Measurements from ENCODE around the gene PDS5B.

Gene PDS5B

GRCh38 chr13:32735859-32736258, 149.6 kb downstream of the PDS5B start:
- Histone ChIP-seq H3K27me3 (ENCODE audit: control insufficient read depth, insufficient read depth, low read length) (no peaks in the 10 kb centered on the region), H3K36me3 (ENCODE audit: control insufficient read depth, insufficient read depth, low read length) (no peaks in the 10 kb centered on the region), H3K9ac (ENCODE audit: low read depth, low read length) (no peak overlapping the region), H3K4me1 (ENCODE audit: control insufficient read depth, insufficient read depth, low read length) (no peaks in the 10 kb centered on the region), H3K4me3 (ENCODE audit: low read depth, low read length) (no peak overlapping the region), H3K9me3 (ENCODE audit: control insufficient read depth, insufficient read depth, low read length) (no peaks in the 10 kb centered on the region)

GRCh38 chr13:32736648-32737047, 150.4 kb downstream of the PDS5B start:
- Histone ChIP-seq H3K9ac (ENCODE audit: low read depth, low read length) (no peak overlapping the region), H3K9me3 (ENCODE audit: control insufficient read depth, insufficient read depth, low read length) (no peaks in the 10 kb centered on the region), H3K4me1 (ENCODE audit: control insufficient read depth, insufficient read depth, low read length) (no peaks in the 10 kb centered on the region), H3K4me3 (ENCODE audit: low read depth, low read length) (no peak overlapping the region), H3K27me3 (ENCODE audit: control insufficient read depth, insufficient read depth, low read length) (no peaks in the 10 kb centered on the region), H3K36me3 (ENCODE audit: control insufficient read depth, insufficient read depth, low read length) (no peaks in the 10 kb centered on the region)

- Histone ChIP-seq H3K27me3 (ENCODE audit: control insufficient read depth, insufficient read depth, low read length) (no peaks in the 10 kb centered on the region), H3K9me3 (ENCODE audit: control insufficient read depth, insufficient read depth, low read length) (no peaks in the 10 kb centered on the region), H3K9ac (ENCODE audit: low read depth, low read length) (no peak overlapping the region), H3K4me3 (ENCODE audit: low read depth, low read length) (no peak overlapping the region), H3K4me1 (ENCODE audit: control insufficient read depth, insufficient read depth, low read length) (no peaks in the 10 kb centered on the region), H3K36me3 (ENCODE audit: control insufficient read depth, insufficient read depth, low read length) (no peaks in the 10 kb centered on the region)
Observed at GRCh38 chr13:32737111-32737571, 150.9 kb downstream of the PDS5B start.

GRCh38 chr13:32737679-32738078, 151.4 kb downstream of the PDS5B start:
- no peaks in the 10 kb centered on the region for H3K9me3 ChIP-seq (ENCODE audit: control insufficient read depth, insufficient read depth, low read length)
- H3K9ac ChIP-seq (ENCODE audit: low read depth, low read length): no peak overlapping the region
- no peak overlapping the region for H3K4me3 ChIP-seq (ENCODE audit: low read depth, low read length)
- H3K4me1 ChIP-seq (ENCODE audit: control insufficient read depth, insufficient read depth, low read length): no peaks in the 10 kb centered on the region
- H3K36me3 ChIP-seq (ENCODE audit: control insufficient read depth, insufficient read depth, low read length): no peaks in the 10 kb centered on the region
- H3K27me3 ChIP-seq (ENCODE audit: control insufficient read depth, insufficient read depth, low read length): no peaks in the 10 kb centered on the region

- no peak overlapping the region for H3K4me3 ChIP-seq (ENCODE audit: low read depth, low read length)
- H3K36me3 ChIP-seq (ENCODE audit: control insufficient read depth, insufficient read depth, low read length): no peaks in the 10 kb centered on the region
Observed at GRCh38 chr13:32745509-32745908, 159.3 kb downstream of the PDS5B start.

GRCh38 chr13:32746474-32746873, 160.2 kb downstream of the PDS5B start:
- H3K36me3 ChIP-seq (ENCODE audit: control insufficient read depth, insufficient read depth, low read length): no peaks in the 10 kb centered on the region
- H3K4me1 ChIP-seq (ENCODE audit: control insufficient read depth, insufficient read depth, low read length): no peaks in the 10 kb centered on the region
- H3K4me3 ChIP-seq (ENCODE audit: low read depth, low read length): no peak overlapping the region
- no peaks in the 10 kb centered on the region for H3K27me3 ChIP-seq (ENCODE audit: control insufficient read depth, insufficient read depth, low read length)
- H3K9ac ChIP-seq (ENCODE audit: low read depth, low read length): no peak overlapping the region
- no peaks in the 10 kb centered on the region for H3K9me3 ChIP-seq (ENCODE audit: control insufficient read depth, insufficient read depth, low read length)

More at GRCh38 chr13:32745509-32745908, 159.3 kb downstream of the PDS5B start:
- Histone ChIP-seq H3K4me1 (ENCODE audit: control insufficient read depth, insufficient read depth, low read length) (no peaks in the 10 kb centered on the region), H3K9me3 (ENCODE audit: control insufficient read depth, insufficient read depth, low read length) (no peaks in the 10 kb centered on the region), H3K27me3 (ENCODE audit: control insufficient read depth, insufficient read depth, low read length) (no peaks in the 10 kb centered on the region), H3K9ac (ENCODE audit: low read depth, low read length) (no peak overlapping the region)

GRCh38 chr13:32748305-32748704, 162.1 kb downstream of the PDS5B start:
- H3K4me3 ChIP-seq (ENCODE audit: low read depth, low read length): no peak overlapping the region
- no peak overlapping the region for H3K9ac ChIP-seq (ENCODE audit: low read depth, low read length)
- H3K27me3 ChIP-seq (ENCODE audit: control insufficient read depth, insufficient read depth, low read length): no peaks in the 10 kb centered on the region
- H3K4me1 ChIP-seq (ENCODE audit: control insufficient read depth, insufficient read depth, low read length): no peaks in the 10 kb centered on the region
- no peaks in the 10 kb centered on the region for H3K9me3 ChIP-seq (ENCODE audit: control insufficient read depth, insufficient read depth, low read length)
- no peaks in the 10 kb centered on the region for H3K36me3 ChIP-seq (ENCODE audit: control insufficient read depth, insufficient read depth, low read length)

DNA sequence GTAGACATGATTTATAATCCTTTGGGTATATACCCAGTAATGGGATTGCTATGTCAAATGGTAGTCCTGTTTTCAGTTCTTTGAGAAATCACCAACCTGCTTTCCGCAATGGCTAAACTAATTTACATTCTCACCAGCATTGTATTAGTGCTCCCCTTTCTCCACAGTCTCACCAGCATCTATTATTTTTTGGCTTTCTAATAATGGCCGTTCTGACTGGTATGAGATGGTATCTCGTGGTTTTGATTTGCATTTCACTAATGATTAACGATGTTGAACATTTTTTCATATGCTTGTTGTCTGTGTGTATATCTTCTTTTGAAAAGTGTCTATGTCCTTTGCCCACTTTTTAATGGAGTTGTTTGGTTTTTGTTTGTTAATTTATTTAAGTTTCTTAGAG, 165.1 kb downstream of the PDS5B start:
- H3K9me3 ChIP-seq (ENCODE audit: control insufficient read depth, insufficient read depth, low read length): no peaks in the 10 kb centered on the region
- H3K27me3 ChIP-seq (ENCODE audit: control insufficient read depth, insufficient read depth, low read length): no peaks in the 10 kb centered on the region
- H3K9ac ChIP-seq (ENCODE audit: low read depth, low read length): no peak overlapping the region
- H3K4me1 ChIP-seq (ENCODE audit: control insufficient read depth, insufficient read depth, low read length): no peaks in the 10 kb centered on the region
- no peaks in the 10 kb centered on the region for H3K36me3 ChIP-seq (ENCODE audit: control insufficient read depth, insufficient read depth, low read length)
- H3K4me3 ChIP-seq (ENCODE audit: low read depth, low read length): no peak overlapping the region

DNA sequence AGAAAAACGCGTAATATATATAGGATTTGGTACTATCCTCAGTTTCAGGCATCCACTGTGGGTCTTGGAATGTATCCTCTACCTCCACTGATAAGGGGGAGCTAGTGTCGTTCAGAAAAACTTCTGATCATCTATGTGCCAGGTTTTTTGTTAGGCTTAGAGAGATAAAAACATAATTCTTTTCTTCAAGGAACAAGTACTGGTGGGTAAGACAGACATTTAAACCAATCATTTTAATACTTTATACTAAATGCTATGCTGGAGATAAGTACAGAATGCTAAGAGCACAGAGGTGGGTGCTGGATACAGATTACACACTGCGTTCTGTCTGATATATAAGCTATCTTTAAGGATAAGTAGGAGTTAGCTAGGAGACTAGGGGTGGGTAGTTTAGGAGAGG, 166.1 kb downstream of the PDS5B start:
- no peaks in the 10 kb centered on the region for H3K36me3 ChIP-seq (ENCODE audit: control insufficient read depth, insufficient read depth, low read length)
- no peak overlapping the region for H3K9ac ChIP-seq (ENCODE audit: low read depth, low read length)
- H3K4me1 ChIP-seq (ENCODE audit: control insufficient read depth, insufficient read depth, low read length): no peaks in the 10 kb centered on the region
- no peak overlapping the region for H3K4me3 ChIP-seq (ENCODE audit: low read depth, low read length)
- no peaks in the 10 kb centered on the region for H3K9me3 ChIP-seq (ENCODE audit: control insufficient read depth, insufficient read depth, low read length)
- H3K27me3 ChIP-seq (ENCODE audit: control insufficient read depth, insufficient read depth, low read length): no peaks in the 10 kb centered on the region

- no peaks in the 10 kb centered on the region for H3K9me3 ChIP-seq (ENCODE audit: control insufficient read depth, insufficient read depth, low read length)
- no peaks in the 10 kb centered on the region for H3K27me3 ChIP-seq (ENCODE audit: control insufficient read depth, insufficient read depth, low read length)
- no peaks in the 10 kb centered on the region for H3K4me1 ChIP-seq (ENCODE audit: control insufficient read depth, insufficient read depth, low read length)
- H3K4me3 ChIP-seq (ENCODE audit: low read depth, low read length): no peak overlapping the region
- H3K9ac ChIP-seq (ENCODE audit: low read depth, low read length): no peak overlapping the region
- H3K36me3 ChIP-seq (ENCODE audit: control insufficient read depth, insufficient read depth, low read length): no peaks in the 10 kb centered on the region
Observed at GRCh38 chr13:32752997-32753606, 166.8 kb downstream of the PDS5B start.

GRCh38 chr13:32754179-32754578, 167.9 kb downstream of the PDS5B start:
- Histone ChIP-seq H3K9ac (ENCODE audit: low read depth, low read length) (no peak overlapping the region), H3K4me1 (ENCODE audit: control insufficient read depth, insufficient read depth, low read length) (no peaks in the 10 kb centered on the region), H3K4me3 (ENCODE audit: low read depth, low read length) (no peak overlapping the region), H3K36me3 (ENCODE audit: control insufficient read depth, insufficient read depth, low read length) (no peaks in the 10 kb centered on the region), H3K27me3 (ENCODE audit: control insufficient read depth, insufficient read depth, low read length) (no peaks in the 10 kb centered on the region), H3K9me3 (ENCODE audit: control insufficient read depth, insufficient read depth, low read length) (no peaks in the 10 kb centered on the region)

GRCh38 chr13:32759152-32759551, 172.9 kb downstream of the PDS5B start:
- no peak overlapping the region for H3K4me3 ChIP-seq (ENCODE audit: low read depth, low read length)
- H3K36me3 ChIP-seq (ENCODE audit: control insufficient read depth, insufficient read depth, low read length): peaks cover 4% of the 10 kb centered on the region
- no peaks in the 10 kb centered on the region for H3K9me3 ChIP-seq (ENCODE audit: control insufficient read depth, insufficient read depth, low read length)
- no peaks in the 10 kb centered on the region for H3K27me3 ChIP-seq (ENCODE audit: control insufficient read depth, insufficient read depth, low read length)
- H3K4me1 ChIP-seq (ENCODE audit: control insufficient read depth, insufficient read depth, low read length): no peaks in the 10 kb centered on the region
- H3K9ac ChIP-seq (ENCODE audit: low read depth, low read length): no peak overlapping the region
